ENCODE results near the gene MYL11.

The MYL11 gene

GRCh38 chr16:30407804-30408534, 33.4 kb downstream of the MYL11 start:
- Mint-ChIP-seq H3K27me3 (no peaks in the 10 kb centered on the region), H3K9me3 (no peaks in the 10 kb centered on the region), H3K4me1 (peaks cover 37% of the 10 kb centered on the region), H3K4me3 (peak overlapping the region; percentile 78), H3K36me3 (ENCODE audit: low read depth) (peaks cover 12% of the 10 kb centered on the region), H3K27ac (peak overlapping the region; percentile 82)
- DNase-seq (no peak), ATAC-seq (no peak)

GRCh38 chr16:30409125-30410060, 34.8 kb downstream of the MYL11 start:
- Mint-ChIP-seq H3K4me1 (peaks cover 44% of the 10 kb centered on the region), H3K27me3 (no peaks in the 10 kb centered on the region), H3K4me3 (peak overlapping the region; percentile 78), H3K27ac (peak overlapping the region; percentile 52), H3K36me3 (ENCODE audit: low read depth) (peaks cover 18% of the 10 kb centered on the region), H3K9me3 (no peaks in the 10 kb centered on the region)
- DNase-seq = peak; percentile 96
- ATAC-seq = peak; percentile 53

GRCh38 chr16:30413112-30413806, 38.7 kb downstream of the MYL11 start:
- H3K9me3 Mint-ChIP-seq = no peaks in the 10 kb centered on the region
- no peak for ATAC-seq
- H3K27ac Mint-ChIP-seq = no peak overlapping the region
- H3K4me1 Mint-ChIP-seq = peaks cover 50% of the 10 kb centered on the region
- no peak overlapping the region for H3K4me3 Mint-ChIP-seq
- DNase-seq = no peak
- no peaks in the 10 kb centered on the region for H3K27me3 Mint-ChIP-seq
- H3K36me3 Mint-ChIP-seq (ENCODE audit: low read depth) = peaks cover 33% of the 10 kb centered on the region

- ATAC-seq = no peak
Measured at GRCh38 chr16:30414159-30414558, 39.6 kb downstream of the MYL11 start.

GRCh38 chr16:30416047-30416603, 41.5 kb downstream of the MYL11 start:
- Mint-ChIP-seq H3K9me3 (no peaks in the 10 kb centered on the region), H3K4me3 (no peak overlapping the region)

More at GRCh38 chr16:30414159-30414558, 39.6 kb downstream of the MYL11 start:
- no peaks in the 10 kb centered on the region for H3K27me3 Mint-ChIP-seq
- peaks cover 37% of the 10 kb centered on the region for H3K36me3 Mint-ChIP-seq (ENCODE audit: low read depth)
- H3K4me3 Mint-ChIP-seq = no peak overlapping the region
- DNase-seq = no peak
- H3K27ac Mint-ChIP-seq = no peak overlapping the region
- peaks cover 49% of the 10 kb centered on the region for H3K4me1 Mint-ChIP-seq
- H3K9me3 Mint-ChIP-seq = no peaks in the 10 kb centered on the region

GRCh38 chr16:30416624-30417528, 42.3 kb downstream of the MYL11 start:
- peak overlapping the region; percentile 44 for H3K27ac Mint-ChIP-seq
- no peaks in the 10 kb centered on the region for H3K9me3 Mint-ChIP-seq
- no peaks in the 10 kb centered on the region for H3K27me3 Mint-ChIP-seq
- H3K36me3 Mint-ChIP-seq (ENCODE audit: low read depth) = peaks cover 45% of the 10 kb centered on the region
- ATAC-seq (no peak), DNase-seq (no peak)
- peak overlapping the region; percentile 45 for H3K4me3 Mint-ChIP-seq
- peaks cover 41% of the 10 kb centered on the region for H3K4me1 Mint-ChIP-seq

More at GRCh38 chr16:30416047-30416603, 41.5 kb downstream of the MYL11 start:
- peaks cover 44% of the 10 kb centered on the region for H3K36me3 Mint-ChIP-seq (ENCODE audit: low read depth)
- ATAC-seq (no peak), DNase-seq (no peak)
- H3K4me1 Mint-ChIP-seq = peaks cover 41% of the 10 kb centered on the region
- no peak overlapping the region for H3K27ac Mint-ChIP-seq
- H3K27me3 Mint-ChIP-seq = no peaks in the 10 kb centered on the region

GRCh38 chr16:30417529-30418349, 43.1 kb downstream of the MYL11 start:
- H3K36me3 Mint-ChIP-seq (ENCODE audit: low read depth) = peaks cover 45% of the 10 kb centered on the region
- H3K9me3 Mint-ChIP-seq = no peaks in the 10 kb centered on the region
- DNase-seq (peak; percentile 88), ATAC-seq (peak; percentile 88)
- H3K4me1 Mint-ChIP-seq = peaks cover 35% of the 10 kb centered on the region
- H3K27me3 Mint-ChIP-seq = no peaks in the 10 kb centered on the region
- no peak overlapping the region for H3K27ac Mint-ChIP-seq
- H3K4me3 Mint-ChIP-seq = peak overlapping the region; percentile 42

- Mint-ChIP-seq H3K27ac (peak overlapping the region; percentile 80), H3K9me3 (no peaks in the 10 kb centered on the region), H3K4me3 (peak overlapping the region; percentile 42), H3K36me3 (ENCODE audit: low read depth) (peaks cover 46% of the 10 kb centered on the region), H3K4me1 (peaks cover 31% of the 10 kb centered on the region), H3K27me3 (no peaks in the 10 kb centered on the region)
- no peak for DNase-seq
- ATAC-seq = no peak
Measured at GRCh38 chr16:30418350-30419181, 44.0 kb downstream of the MYL11 start.

- Mint-ChIP-seq H3K27ac (no peak overlapping the region), H3K36me3 (ENCODE audit: low read depth) (peaks cover 50% of the 10 kb centered on the region)
Measured at GRCh38 chr16:30421010-30421409, 46.4 kb downstream of the MYL11 start.

More at GRCh38 chr16:30421010-30421409, 46.4 kb downstream of the MYL11 start:
- DNase-seq = no peak
- no peaks in the 10 kb centered on the region for H3K9me3 Mint-ChIP-seq
- H3K27me3 Mint-ChIP-seq = no peaks in the 10 kb centered on the region
- peaks cover 27% of the 10 kb centered on the region for H3K4me1 Mint-ChIP-seq
- no peak for ATAC-seq
- H3K4me3 Mint-ChIP-seq = no peak overlapping the region
